B cell (primary cell): Measurements from ENCODE around the gene REPS2. TPM values are rescaled to one million over a fixed set of nuclear protein-coding genes. Genes with fewer than 3 reads are reported as not detected.

Experiments used
- ATAC-seq: fragments of 200-7000 bp; cut with Tn5 transposase; one replicate; pipeline ENCODE4 v1.10.0; 2021; ENCODE audit warnings: low read depth, mild to moderate bottlenecking, moderate number of reproducible peaks, moderate library complexity
- CTCF ChIA-PET: fragments of 350-600 bp; sonication (Branson Sonifier 250); formaldehyde crosslinking; loops from one replicate; lab custom pipeline; 2021; ENCODE audit warnings: antibody characterized with exemption, inconsistent platforms; lab: Charles Lee
- POLR2A ChIA-PET: fragments of 350-600 bp; sonication (Branson Sonifier 250); formaldehyde crosslinking; loops from one replicate; lab custom pipeline; 2021; ENCODE audit warnings: antibody characterized with exemption; lab: Charles Lee
- DNase-seq: peaks from one replicate; pipeline ENCODE4 v3.0.0; 2013
- H2AFZ ChIP-seq: 2 replicates; pipeline ENCODE4 v1.6.1; 2012; ENCODE audit warnings: mild to moderate bottlenecking, low read depth, low read length; ENCODE audit not compliant: insufficient read depth, poor library complexity, severe bottlenecking
- H3K27ac ChIP-seq, 2 donors: 1 replicate in 1 of 2; 2 replicates in 1 of 2; pipeline ENCODE4 v1.5.1; 2012 to 2013; ENCODE audit warnings: low read length in 2 of 2, mild to moderate bottlenecking in 2 of 2, moderate library complexity in 1 of 2
- H3K27me3 ChIP-seq, 4 experiments: fragments of 200-600 bp in 1 of 4; sonication (generic) in 1 of 4; replicated peaks in 1 of 4; 1 replicate in 2 of 4; 2 replicates in 2 of 4; pipeline versions ENCODE4 v1.6.1 to v1.7.0; 2013 to 2016; ENCODE audit warnings: low read length in 3 of 4, mild to moderate bottlenecking in 2 of 4, mixed read lengths in 1 of 4, moderate library complexity in 1 of 4; ENCODE audit not compliant: insufficient read depth in 4 of 4, control insufficient read depth in 3 of 4; ENCODE audit errors: control extremely low read depth in 1 of 4
- H3K36me3 ChIP-seq, 2 experiments: replicated peaks in 1 of 2; 1 replicate in 1 of 2; 2 replicates in 1 of 2; pipeline versions ENCODE4 v1.6.1 to v1.7.1; 2013; ENCODE audit warnings: low read length in 1 of 2; ENCODE audit not compliant: insufficient read depth in 2 of 2, control insufficient read depth in 1 of 2; ENCODE audit errors: control extremely low read depth in 1 of 2, extremely low read depth in 1 of 2
- H3K4me1 ChIP-seq, 2 donors: fragments of 200-600 bp in 1 of 2; sonication (generic) in 1 of 2; 1 replicate in 1 of 2; 2 replicates in 1 of 2; pipeline versions ENCODE4 v1.5.1 to v1.6.1; 2013 to 2017; ENCODE audit warnings: low read length in 2 of 2; ENCODE audit not compliant: control insufficient read depth in 2 of 2, insufficient read depth in 2 of 2
- H3K4me2 ChIP-seq: replicated peaks from 2 replicates; pipeline ENCODE3; 2012; ENCODE audit warnings: mild to moderate bottlenecking, low read depth, low read length; ENCODE audit not compliant: poor library complexity, severe bottlenecking
- H3K4me3 ChIP-seq, 5 experiments: fragments of 200-600 bp in 1 of 5; sonication (generic) in 1 of 5; 1 replicate in 3 of 5; 2 replicates in 2 of 5; pipeline versions ENCODE4 v1.5.1 to v1.7.0; 2011 to 2016; ENCODE audit warnings: low read length in 4 of 5, mild to moderate bottlenecking in 4 of 5, low read depth in 2 of 5, control low read depth in 1 of 5, moderate library complexity in 1 of 5; ENCODE audit not compliant: insufficient read depth in 1 of 5; ENCODE audit errors: control extremely low read depth in 1 of 5, extremely low read depth in 1 of 5
- H3K79me2 ChIP-seq: fragments of 200-600 bp; sonication (generic); one replicate; pipeline ENCODE4 v1.6.0; 2016; ENCODE audit warnings: low read length; ENCODE audit not compliant: control insufficient read depth, insufficient read depth
- H3K9ac ChIP-seq: fragments of 200-600 bp; sonication (generic); 2 replicates; pipeline ENCODE4 v1.6.1; 2017; ENCODE audit warnings: mild to moderate bottlenecking, low read length, moderate library complexity
- H3K9me3 ChIP-seq, 3 donors: one replicate each; pipeline versions ENCODE4 v1.6.1 to v1.7.1; 2013; ENCODE audit warnings: low read length in 2 of 3; ENCODE audit not compliant: control insufficient read depth in 2 of 3, insufficient read depth in 1 of 3; ENCODE audit errors: control extremely low read depth in 1 of 3
- H4K20me1 ChIP-seq: 2 replicates; pipeline ENCODE4 v1.6.0; 2012; ENCODE audit warnings: mild to moderate bottlenecking, low read length; ENCODE audit not compliant: insufficient read depth, control insufficient read depth, poor library complexity, severe bottlenecking
- H3K27ac Mint-ChIP-seq: one replicate; pipeline ENCODE4 v1.8.0; 2021; ENCODE audit warnings: mixed read lengths
- H3K27me3 Mint-ChIP-seq: one replicate; pipeline ENCODE4 v1.8.0; 2021; ENCODE audit warnings: mixed read lengths
- H3K4me1 Mint-ChIP-seq: one replicate; pipeline ENCODE4 v1.8.0; 2021; ENCODE audit warnings: mixed read lengths
- H3K4me3 Mint-ChIP-seq: one replicate; pipeline ENCODE4 v1.8.0; 2021; ENCODE audit warnings: mixed read lengths
- H3K9me3 Mint-ChIP-seq: one replicate; pipeline ENCODE4 v1.8.0; 2022; ENCODE audit warnings: mixed read lengths; ENCODE audit not compliant: insufficient read depth
- EZH2 ChIP-seq: IDR thresholded peaks from 2 replicates; pipeline ENCODE4 v1.6.1; 2012; ENCODE audit warnings: borderline replicate concordance, low read depth, mild to moderate bottlenecking, moderate library complexity, low read length; ENCODE audit not compliant: insufficient read depth, poor library complexity, severe bottlenecking
- WGBS: methylation state at CpG from one replicate; pipeline ENCODE4 v1.1.5; 2013; ENCODE audit warnings: missing lambda C conversion rate; ENCODE audit not compliant: insufficient coverage; 5-methylcytosine and 5-hydroxymethylcytosine counted together
- intact Hi-C: fragments of 100-400 bp; cut with micrococcal nuclease; formaldehyde crosslinking; loops from one replicate; pipeline ENCODE4 v1.10.0; 2022
- polyA plus RNA-seq: library from polyadenylated mRNA; depleted of rRNA; stranded (reverse); fragments of >200 nt; gene quantifications from 2 replicates; pipeline ENCODE4 v1.2.3, GENCODE V29; 2012
- total RNA-seq, 2 donors: library from RNA; stranded (reverse); fragments of 120-200 nt in 1 of 2; gene quantifications; 1 replicate in 1 of 2; 2 replicates in 1 of 2; pipeline versions ENCODE4 v1.2.3 to v1.2.4, GENCODE V29; 2013 to 2022
- TF ChIP-seq, protein P1 (sequence below): fragments of 200-600 bp; IDR thresholded peaks from one replicate; pipeline ENCODE4 v1.8.0; 2022; ENCODE audit warnings: antibody characterized with exemption, mild to moderate bottlenecking

Gene REPS2
- total and polyA plus RNA-seq, 2 donors (not counting 1 experiment from before 2014, with no cell fraction given): 1.1 to 4.9 TPM

DNA sequence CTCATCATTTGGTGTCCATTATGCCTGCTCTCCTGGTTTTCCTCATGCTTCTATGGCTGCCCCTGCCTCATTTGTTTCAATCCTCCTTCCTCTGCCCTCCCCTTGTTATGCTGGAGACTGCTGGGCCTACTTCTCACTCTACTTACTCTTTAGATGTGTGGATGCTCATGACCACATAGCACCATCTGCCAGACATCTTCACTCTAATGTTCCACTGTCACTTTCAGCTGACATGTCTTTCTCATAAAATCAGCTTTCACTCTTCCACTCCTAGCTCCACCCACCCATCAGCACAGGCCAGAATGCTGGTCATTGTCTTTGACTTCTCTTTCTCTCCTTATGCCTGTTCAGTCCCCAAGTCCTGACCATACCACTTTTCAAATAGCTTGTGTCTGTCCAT is 86.8 kb downstream of the REPS2 start:
- H3K4me2 ChIP-seq: no peak overlapping the region
- H3K4me1 ChIP-seq: peaks cover 0 to 3% of the 10 kb centered on the region in 2 donors
- Mint-ChIP-seq H3K9me3 (no peaks in the 10 kb centered on the region), H3K4me1 (peaks cover 7% of the 10 kb centered on the region), H3K27me3 (no peaks in the 10 kb centered on the region), H3K27ac (no peak overlapping the region), H3K4me3 (no peak overlapping the region)
- no peaks in the 10 kb centered on the region for H3K36me3 ChIP-seq
- no peak for TF ChIP-seq EZH2
- TF ChIP-seq, protein P1, sequence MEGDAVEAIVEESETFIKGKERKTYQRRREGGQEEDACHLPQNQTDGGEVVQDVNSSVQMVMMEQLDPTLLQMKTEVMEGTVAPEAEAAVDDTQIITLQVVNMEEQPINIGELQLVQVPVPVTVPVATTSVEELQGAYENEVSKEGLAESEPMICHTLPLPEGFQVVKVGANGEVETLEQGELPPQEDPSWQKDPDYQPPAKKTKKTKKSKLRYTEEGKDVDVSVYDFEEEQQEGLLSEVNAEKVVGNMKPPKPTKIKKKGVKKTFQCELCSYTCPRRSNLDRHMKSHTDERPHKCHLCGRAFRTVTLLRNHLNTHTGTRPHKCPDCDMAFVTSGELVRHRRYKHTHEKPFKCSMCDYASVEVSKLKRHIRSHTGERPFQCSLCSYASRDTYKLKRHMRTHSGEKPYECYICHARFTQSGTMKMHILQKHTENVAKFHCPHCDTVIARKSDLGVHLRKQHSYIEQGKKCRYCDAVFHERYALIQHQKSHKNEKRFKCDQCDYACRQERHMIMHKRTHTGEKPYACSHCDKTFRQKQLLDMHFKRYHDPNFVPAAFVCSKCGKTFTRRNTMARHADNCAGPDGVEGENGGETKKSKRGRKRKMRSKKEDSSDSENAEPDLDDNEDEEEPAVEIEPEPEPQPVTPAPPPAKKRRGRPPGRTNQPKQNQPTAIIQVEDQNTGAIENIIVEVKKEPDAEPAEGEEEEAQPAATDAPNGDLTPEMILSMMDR: no peak
- ChIA-PET CTCF (no interaction called here), POLR2A (no interaction called here)
- no peaks in the 10 kb centered on the region for H3K9me3 ChIP-seq
- no peaks in the 10 kb centered on the region for H3K79me2 ChIP-seq
- H3K9ac ChIP-seq: no peak overlapping the region
- no peak overlapping the region for H2AFZ ChIP-seq
- ATAC-seq (no peak), DNase-seq (no peak)
- intact Hi-C loops: no loop called here
- H3K27ac ChIP-seq: no peak overlapping the region
- H3K27me3 ChIP-seq: no peaks in the 10 kb centered on the region
- no peak overlapping the region for H3K4me3 ChIP-seq
- no peaks in the 10 kb centered on the region for H4K20me1 ChIP-seq

DNA sequence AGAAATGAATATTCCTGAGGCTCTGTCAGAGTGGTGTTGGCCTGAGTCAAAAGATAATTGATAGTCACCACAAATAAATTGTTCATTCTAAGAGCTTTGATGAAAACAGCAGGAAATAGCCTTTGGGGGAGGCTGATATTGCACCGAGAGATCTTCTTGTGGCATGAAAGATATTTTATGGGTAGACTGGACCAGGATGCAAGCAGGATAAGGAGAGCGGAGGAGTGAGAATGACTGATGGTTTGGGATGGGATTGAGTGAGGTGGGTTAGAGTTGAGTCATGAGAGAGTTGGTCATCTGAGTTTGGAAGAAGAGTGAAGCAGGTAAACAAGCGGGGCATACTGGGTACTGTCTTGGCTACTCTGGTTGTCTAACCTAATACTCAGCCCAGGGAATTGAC is 88.7 kb downstream of the REPS2 start:
- Histone ChIP-seq H2AFZ (no peak overlapping the region), H3K9me3 (no peaks in the 10 kb centered on the region), H3K27ac (no peak overlapping the region), H3K9ac (no peak overlapping the region), H3K4me3 (no peak overlapping the region), H4K20me1 (no peaks in the 10 kb centered on the region), H3K4me2 (no peak overlapping the region), H3K36me3 (no peaks in the 10 kb centered on the region), H3K27me3 (no peaks in the 10 kb centered on the region), H3K4me1 (peaks cover 0 to 3% of the 10 kb centered on the region in 2 donors), H3K79me2 (no peaks in the 10 kb centered on the region)
- Mint-ChIP-seq H3K27me3 (no peaks in the 10 kb centered on the region), H3K9me3 (no peaks in the 10 kb centered on the region), H3K4me1 (peaks cover 4% of the 10 kb centered on the region), H3K4me3 (no peak overlapping the region), H3K27ac (no peak overlapping the region)
- WGBS: 100% methylated on average over 1 of the region's 3 CpGs
- ChIA-PET POLR2A (no interaction called here), CTCF (no interaction called here)
- no peak for TF ChIP-seq EZH2
- TF ChIP-seq, protein P1: no peak
- ATAC-seq: no peak
- intact Hi-C loops: no loop called here
- no peak for DNase-seq
